ENCODE data around the gene PANK4.

DNA sequence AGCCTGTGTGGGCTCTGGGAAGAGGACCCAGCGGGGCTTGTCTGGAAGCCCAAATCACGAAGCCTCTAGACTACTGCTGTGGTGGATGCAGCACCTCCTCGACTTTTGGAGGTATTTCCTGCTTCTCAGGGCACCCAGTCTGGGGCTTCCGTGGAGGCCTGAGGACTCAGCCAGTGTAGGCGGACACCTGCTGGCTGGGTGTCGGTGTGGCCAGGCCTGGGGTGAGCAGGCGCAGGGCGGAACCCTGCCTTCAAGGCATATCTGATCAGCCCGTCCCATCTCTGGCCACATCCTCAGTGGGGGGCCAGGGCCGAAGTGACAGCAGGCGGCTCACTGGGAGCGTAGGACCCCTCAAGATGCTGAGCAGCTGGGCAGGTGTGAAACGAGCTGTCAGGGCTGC, 43.4 kb downstream of the PANK4 start:
- TF ChIP-seq CTCF (IDR thresholded peaks at IDR 0.05; ENCODE audit: low read length) (no peak), EZH2 (optimal IDR thresholded peaks at IDR 0.05; ENCODE audit: low read depth, low read length) (no peak)

All from MM.1S (cell line).